Muscle of back (tissue), 11 donors: Measurements from ENCODE around the gene RTP5. TPM values are rescaled to one million over a fixed set of nuclear protein-coding genes. Genes with fewer than 3 reads are reported as not detected.
A peak's percentile ranks its signal among the peaks of the same experiment; 100 is the strongest.

ENCODE experiments used
- DNase-seq, 3 donors: peaks; one replicate each; pipeline versions ENCODE4 v3.0.0 to v3.0.0-alpha.2; 2013
- polyA plus RNA-seq, 10 donors: library from polyadenylated mRNA; unstranded; fragments of 120-200 nt; gene quantifications; one replicate each; pipeline ENCODE4 v1.2.1, GENCODE V29; 2013; ENCODE audit not compliant: insufficient read length in 10 of 10

The RTP5 gene
- polyA plus RNA-seq, 10 donors, result 0.05 to 0.12 (median 0.07) TPM; not detected in 7

DNA sequence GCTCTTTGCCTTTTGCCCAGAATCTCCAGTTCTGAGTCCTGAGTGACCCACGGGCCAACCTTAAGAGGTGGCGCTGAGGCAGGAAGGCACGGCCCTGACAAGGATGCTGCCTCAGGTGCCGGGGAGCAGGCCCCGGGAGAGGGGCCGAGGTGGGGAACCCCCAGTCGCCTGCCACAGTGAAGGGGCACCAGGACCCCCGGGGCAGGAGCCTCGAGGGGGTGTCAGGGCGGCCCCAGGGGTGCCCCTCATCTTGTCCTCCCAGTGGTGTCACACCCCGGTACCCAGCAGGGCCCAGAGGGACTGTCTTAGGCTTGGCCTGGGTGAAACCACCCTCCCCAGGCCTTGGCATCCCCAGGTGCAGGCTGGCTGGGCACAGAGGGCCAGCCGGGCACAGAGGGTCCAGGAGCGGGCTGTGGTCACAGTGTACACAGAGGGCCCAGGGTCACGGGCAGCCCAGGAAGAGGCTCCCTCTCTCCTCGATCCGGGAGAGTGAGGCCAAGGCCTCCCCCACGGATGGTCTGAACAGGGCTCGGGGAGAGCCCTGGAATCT is 11.9 kb upstream of the RTP5 start:
- DNase-seq, result no peak

DNA sequence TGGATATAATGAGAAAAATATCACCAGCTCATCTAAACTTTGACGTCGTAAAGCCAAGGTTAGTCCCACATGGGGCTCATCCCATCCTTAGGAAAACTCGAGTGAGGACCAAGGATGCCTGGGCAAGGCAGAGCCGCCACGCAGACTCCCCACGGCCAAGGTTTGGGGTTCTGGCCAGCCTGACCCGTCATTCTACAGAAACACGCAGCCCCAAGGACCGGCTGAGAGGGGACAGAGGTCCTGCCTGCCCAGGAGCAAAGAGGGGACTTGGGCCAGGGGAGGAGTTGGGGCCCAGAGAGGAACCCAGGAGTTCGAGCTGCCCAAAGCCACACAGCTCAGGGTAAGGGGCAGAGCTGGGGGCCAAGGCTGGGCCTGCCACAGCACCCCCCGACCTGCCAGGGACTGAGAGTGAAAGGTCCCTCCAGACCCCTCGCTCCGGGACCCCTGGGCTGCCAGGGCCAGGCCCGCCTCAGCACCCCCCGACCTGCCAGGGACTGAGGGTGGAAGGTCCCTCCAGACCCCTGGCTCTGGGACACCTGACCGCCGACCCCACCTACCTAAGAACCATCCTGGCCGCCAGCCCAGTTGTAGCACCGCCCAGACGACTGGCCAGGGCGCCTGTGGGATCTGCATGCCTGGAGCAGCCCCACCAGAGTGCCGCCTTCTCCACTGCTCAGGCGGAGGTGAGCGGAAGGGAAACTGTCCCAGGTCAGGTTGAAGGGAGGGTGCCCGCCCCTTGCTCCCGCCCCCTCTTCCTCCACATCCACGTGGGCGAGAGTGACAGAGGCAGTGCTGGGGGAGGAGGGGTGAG is 11.1 kb upstream of the RTP5 start, which contains the start of gene PDCD1:
TSS of gene PDCD1 (minus strand) at position 689 of the 811 bp plus-strand sequence. CDS start at position 633, 56 bp downstream.
- no peak for DNase-seq

DNA sequence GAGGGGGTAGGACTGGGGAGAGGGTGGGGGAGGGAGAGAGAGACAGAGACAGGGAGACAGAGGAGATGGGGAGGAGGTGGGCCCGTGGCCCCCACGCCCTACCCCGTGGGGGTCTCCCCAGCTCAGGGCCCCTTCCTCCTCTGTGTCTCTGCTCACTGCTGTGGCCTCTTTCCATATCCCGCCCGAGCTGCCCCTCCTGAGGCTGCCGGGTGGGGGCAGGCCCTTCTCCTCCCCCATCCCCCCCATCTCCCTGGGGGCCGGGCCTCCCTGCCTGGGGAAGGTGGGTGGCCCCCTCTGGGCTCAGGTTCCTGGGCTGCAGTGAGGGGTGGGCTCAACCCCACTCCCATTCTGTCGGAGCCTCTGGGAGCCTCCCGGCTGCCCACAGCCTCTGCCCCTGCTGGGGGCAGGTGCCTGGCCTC is 10.5 kb upstream of the RTP5 start:
- no peak for DNase-seq

DNA sequence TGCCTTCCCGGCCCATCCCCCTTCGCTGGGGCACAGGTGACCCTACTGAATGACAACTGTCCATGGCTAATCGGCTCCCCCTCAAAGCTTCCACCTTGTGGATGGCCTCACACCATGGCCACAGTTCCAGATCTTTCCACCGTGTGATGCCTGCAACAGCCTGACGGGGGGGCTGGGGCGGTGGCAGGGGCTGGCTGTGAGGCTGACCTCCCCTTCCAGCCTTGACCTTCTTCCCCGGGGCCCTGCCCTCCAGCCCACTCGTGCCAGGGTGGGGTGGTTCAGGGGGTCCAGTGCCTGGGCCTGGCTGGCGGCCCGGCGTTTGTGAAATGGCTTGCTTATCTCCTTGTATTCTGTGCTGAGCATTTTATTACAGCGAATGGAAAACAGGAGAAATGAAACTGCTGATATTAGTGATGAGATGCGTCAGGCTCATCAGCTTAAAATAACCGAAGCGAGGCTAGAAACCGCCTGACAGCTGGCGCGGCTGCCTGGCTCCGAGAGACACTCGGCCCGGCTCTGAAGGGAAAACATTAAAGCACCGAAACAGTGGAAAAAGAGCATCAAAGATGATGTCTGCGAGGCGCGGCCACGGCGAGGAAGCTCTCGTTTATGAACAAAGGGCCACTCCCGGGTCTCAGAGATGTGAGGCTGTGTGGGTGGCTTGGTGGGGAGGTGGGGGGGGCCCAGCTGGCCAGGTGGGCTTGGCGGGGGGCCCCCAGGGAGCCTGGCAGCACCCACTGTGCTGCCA is 9.9 kb upstream of the RTP5 start:
- peak; percentile 41 to 82 (median 76) for DNase-seq

DNA sequence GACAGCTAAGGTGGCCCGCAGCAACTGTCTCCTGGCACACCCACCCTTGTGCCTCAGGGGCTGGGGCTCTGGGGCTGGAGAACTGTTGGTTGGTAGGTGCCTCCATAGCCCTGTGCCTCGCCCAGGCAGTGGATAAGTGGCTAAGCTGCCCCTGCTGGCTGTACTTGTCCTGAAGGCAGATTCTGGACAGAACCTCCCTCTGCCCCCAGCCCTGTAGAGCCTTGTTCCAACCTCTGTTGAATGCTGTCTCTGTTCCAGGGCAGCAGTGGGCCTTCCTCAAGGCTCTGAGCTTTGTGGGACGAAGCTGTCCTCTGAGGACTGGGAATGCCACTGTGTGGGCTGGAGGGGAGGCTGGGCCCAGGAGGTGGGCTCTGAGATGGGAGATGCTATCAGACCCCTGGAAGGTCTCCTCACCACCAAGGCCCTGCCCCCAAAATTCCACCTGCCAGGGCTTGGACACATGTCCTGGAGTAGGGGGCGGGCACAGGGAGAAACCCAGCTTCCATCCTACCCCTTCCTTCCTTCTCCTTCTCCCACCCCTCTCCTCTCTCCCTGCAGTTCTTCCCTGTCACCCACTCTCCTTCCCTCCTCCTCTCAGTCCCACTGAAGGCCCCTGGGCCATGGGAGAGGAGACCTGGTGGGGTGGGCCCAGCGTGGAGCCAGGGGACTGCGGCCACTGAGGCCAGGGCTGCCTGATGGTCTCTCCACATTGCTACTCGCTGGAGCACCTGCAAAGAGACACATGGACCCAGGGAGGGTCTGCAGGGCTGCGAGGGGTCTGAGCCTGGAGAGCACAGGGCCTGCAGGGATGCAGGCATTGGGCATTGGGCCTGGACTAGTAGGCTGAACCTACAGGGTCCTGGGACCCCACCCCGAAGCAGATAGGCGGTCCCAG is 9.1 kb upstream of the RTP5 start:
- no peak for DNase-seq

DNA sequence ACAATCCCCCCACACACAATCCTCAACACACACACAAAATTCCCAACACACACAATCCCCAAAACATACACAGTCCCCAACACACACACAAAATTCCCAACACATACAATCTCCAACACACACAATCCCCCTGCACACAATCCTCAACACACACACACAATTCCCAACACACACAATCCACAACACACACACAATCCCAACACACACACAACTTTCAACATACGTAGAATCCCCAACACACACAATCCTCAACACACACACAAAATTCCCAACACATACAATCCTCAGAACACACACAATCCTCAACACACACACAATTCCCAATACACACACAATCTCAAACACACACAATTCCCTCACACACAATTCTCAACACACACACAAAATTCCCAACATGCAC is 8.3 kb upstream of the RTP5 start:
- DNase-seq, result no peak

DNA sequence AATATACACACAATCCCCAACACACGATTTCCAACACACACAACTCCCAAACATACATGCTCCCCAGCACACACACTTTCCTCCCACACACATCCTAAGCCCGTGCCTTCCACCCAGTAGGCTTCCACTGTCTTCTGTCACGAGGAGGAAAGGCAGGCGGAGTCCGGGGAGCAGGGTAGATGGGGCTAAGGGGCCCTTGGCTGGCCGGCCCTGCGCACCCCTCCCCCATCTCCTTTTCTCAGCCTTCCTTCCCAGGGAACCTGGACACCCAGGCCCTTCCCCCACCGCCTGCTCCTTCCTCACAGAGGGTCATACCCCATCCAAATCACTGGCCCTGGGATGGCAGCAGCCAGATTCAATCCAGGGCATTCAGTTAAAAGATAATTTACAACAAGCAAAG is 7.4 kb upstream of the RTP5 start:
- DNase-seq, result no peak

DNA sequence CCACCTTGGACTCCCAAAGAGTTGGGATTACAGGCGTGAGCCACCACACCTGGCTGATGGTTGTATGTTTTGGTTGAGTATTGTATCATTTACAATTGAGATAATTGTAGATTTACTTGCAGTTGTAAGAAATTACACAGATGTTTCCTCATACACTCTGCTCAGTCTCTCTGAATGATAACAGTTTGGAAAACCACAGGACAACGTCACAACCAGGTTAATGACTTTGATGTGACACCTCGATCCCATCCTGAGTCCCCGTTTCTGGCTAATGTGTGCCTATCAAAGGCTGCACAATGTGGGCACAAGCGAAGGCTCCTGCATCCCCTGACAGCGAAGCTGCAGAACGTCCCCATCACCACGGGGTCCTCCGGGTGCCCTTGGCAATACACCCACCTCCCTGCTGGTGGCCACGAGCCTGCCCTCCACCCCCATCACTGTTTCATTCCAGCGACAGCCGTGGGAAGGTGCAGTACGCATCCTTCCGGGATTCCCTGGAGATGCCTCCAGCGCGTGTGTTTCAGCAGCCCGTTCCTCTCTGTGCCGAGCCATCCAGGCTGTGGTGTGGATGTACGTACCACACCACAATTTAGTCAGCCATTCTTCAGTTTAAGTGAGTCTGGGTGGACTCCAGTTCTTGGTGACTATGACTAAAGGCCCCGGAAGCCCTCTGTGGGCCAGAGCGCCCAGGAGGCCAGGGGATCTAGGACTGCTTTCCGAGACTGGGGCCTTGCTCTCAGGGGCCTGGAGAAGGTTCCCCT is 6.6 kb upstream of the RTP5 start:
- DNase-seq, result no peak

DNA sequence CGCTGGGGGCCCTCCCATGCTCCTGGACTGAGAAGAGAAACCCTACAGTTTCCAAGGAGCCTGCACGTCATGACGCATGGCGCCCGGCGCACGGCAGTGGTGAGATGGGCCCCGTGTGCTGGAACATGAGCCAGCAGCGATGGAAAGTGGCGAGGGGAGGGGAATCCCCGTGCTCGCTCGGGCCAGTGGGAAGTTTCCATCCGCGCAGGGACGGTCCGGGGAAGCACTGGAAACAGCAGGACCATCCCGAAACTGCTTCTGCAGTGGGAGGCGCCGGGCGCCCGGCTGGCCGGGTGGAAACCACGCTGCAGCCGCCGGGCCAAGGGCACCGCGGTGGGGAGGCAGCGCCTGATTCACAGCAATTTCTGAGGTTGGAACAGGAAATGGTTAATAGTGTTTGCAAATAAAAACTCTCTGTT is 6.0 kb upstream of the RTP5 start:
- DNase-seq, result peak in 2 of 3 donors; percentile 62 to 69

DNA sequence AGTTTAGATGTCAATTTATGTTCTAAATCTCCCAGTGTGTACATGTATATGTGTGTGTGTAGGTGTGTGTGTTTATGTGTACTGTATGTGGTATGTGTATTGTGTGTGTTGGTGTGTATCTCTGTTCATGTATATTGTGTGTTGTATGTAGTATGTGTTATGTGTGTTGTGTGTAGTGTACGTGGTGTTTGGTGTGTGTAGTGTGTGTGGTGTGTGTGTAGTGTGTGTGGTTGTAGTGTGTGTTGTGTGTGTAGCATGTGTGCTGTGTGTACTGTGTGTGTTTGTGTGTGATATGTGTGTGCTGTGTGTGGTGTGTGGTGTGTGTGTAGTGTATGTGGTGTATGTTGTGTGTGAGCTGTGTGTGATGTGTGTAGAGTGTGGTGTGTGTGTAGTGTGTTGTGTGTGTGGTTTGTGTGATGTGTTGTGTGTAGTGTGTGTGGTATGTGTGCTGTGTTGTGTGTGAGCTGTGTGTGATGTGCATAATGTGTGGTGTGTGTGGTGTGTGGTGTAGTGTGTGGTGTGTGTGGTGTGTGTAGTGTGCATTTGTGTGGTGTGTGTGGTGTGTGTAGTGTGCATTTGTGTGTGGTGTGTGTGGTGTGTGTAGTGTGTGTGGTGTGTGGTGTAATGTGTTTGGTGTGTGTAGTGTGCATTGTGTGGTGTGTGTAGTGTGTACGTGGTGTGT is 5.2 kb upstream of the RTP5 start:
- DNase-seq, result no peak

DNA sequence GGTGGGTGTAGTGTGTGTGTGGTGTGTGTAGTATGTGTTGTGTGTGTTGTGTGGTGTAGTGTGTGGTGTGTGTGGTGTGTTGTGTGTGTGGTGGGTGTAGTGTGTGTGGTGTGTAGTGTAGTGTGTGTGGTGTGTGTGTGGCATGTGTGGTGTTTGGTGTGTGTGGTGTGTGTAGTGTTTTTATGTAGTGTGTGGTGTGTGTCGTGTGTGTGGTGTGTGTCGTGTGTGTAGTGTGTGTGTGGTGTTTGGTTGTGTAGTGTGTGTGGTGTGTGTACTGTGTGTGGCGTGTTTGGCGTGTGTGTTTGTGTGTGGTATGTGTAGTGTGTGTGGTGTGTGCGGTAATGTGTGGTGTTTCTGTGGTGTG is 4.7 kb upstream of the RTP5 start:
- no peak for DNase-seq

DNA sequence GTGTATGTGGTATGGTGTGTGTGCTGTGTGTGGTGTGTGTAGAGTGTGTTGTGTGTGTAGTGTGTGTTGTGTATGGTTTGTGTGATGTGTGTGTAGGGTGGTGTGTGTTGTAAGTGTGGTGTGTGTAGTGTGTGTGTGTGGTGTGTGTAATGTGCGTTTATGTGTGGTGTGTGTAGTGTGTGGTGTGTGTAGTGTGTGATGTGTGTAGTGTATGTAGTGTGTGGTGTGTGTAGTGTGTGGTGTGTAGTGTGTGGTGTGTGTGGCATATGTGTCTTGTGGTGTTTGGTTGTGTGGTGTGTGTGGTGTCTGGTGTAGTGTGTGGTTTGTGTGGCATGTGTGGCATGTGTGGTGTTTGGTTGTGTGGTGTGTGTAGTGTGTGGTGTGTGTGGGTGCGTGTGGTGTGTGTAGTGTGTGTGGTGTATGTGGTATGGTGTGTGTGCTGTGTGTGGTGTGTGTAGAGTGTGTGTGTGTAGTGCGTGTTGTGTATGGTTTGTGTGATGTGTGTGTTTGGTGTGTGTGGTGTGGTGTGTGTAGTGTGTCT is 4.0 kb upstream of the RTP5 start:
- DNase-seq, result no peak

DNA sequence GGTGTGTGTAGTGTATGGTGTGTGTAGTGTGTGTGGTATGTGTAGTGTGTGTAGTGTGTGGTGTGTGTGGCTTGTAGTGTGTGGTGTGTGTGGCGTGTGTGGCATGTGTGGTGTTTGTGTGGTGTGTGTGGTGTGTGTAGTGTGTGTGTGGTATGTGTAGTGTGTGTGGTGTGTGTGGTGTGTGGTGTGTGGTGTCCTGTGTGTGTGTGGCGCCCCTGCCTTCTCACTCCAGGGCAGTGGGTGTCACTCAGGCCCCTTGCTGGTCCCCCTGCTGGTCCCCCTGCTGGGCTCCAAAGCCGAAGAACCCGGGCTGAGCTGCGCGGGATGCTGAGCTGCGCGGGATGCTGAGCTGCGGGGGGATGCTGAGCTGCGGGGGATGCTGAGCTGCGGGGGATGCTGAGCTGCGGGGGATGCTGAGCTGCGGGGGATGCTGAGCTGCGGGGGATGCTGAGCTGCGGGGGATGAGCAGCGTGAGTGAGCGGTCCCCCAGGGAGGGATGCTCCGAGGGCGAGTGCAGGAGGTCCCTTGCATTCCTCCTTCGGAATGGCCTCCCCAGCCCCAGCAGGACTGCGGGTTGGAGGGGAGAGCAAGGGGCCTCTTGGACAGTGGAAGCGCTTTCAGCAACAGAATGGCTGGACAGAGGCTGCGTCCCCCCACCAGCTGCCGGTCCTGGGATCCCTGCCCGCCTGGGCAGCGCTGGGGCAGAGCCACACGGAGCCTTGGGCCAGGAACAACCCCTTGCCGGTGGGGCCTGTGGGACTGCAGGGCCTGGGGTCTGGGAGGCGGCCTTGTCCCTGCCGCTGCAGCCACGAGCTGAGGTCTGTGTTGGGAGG is 3.4 kb upstream of the RTP5 start:
- DNase-seq, result peak in 1 of 3 donors; percentile 66

DNA sequence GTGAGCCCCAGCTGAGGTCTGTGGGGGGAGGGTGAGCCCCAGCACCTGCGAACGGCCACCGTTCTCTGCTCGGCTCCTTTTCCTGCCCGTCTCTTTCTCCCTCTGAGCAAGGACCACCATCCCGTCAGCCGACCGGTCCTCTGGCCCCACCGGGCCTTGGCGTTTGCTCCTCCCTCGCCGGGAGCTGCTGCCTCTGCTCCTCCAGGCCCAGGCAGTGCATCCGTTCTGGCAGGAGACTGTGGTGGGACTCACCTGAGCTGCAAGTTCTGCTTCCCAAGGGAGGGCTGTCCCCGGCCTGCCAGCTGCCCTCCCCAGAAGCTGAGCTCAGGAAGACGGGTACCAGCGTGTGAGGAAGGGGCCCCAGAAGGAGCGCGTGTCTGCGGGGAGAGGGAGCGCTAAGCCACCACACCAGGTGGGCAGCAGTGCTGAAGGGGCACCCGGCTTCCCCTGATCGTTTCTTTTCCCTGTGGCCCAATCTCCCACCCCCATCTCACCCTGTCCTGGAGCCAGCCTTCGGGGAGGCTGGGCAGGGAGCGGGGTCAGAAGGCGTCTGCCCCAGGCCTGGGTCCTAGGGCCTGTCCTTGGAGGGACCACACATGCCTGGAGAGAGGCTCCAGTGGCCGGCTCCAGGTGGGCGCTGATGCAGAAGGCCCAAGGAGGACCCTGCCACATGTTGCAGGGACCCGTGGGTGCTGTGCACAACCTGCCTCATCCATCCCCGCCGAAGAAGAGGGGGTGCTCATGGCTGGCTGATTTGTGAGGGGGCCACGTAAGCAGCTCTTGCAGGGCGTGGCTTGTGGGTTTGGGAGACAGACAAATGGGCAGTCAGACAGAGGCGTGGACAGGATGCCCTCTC is 2.5 kb upstream of the RTP5 start:
- no peak for DNase-seq

DNA sequence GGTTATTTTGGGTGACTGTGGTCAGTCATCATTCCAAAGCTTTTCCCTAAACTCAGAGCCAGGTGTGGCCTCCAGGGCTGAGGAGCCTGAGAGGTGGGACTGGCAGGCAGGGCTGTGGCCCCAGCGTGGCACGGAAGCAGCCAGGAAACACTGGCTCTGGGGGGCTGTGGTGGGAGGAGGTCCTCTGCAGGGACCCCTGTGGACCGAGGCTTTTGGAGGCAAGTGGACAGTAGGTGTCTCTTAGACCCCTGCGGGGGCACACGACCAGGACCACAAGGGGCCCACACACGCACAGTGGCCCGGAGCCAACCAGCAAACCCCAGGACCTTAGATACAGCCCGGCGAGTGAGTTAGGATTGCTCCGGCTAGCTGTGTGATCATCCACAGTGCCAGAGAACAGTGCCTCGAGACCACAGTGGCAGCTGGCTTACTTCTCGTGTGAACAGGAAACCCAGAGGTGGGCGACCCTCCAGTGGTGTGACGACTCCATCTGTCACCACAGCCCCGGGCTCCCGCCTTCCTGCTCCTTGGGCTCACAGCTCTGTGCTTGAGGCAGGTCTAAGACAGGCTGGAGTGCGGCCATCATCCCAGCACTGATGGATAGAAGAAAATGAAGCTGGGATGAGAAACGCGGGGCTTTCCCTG is 1.6 kb upstream of the RTP5 start:
- DNase-seq, result no peak

DNA sequence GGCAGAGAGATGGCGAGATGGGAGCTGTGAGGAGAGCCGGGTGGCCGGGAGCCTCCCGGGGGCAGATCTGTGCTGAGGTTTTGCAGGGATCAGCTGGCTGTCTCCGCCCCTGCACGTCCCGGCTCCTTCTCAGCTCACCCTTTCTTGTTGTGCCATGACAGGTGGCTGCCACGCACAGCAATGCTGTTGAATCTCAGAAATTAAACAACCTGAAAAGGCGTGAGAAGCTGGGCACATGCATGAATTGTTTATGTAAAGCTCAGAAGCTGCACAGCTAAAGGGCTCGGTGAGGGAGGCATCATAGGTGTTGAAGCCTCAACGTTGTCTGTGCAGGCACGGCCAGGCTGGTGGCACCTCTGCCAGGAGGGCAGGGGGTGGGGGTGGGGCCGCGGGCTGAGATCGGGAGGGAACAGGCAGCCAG is 858 bp upstream of the RTP5 start:
- DNase-seq, result no peak

DNA sequence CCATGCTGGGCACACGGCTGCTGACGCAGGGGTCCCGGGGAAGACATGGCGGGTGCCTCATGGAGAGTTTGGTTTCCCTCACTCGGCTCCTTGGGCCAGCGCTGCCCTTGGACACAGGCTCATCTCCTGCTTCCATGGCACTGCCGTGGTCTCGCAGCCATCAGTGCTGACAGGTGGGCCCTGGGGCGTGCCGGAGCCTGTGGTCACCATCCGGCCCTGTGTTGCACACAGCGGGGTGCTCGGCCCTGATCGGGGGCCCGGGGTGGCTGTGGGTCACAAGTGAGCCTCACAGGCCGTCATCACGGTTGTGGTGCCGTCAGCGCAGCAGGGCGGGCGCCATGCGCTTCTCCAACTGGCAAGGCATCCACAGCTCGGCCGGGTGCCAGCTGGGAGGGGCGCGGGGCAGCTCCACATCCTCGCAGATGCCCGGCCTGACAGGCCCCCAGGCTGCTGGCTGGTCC is 582 bp downstream of the RTP5 start:
- no peak for DNase-seq
